ENCODE results near the gene RBMS3.

- TF ChIP-seq EZH2phosphoT487 (IDR thresholded peaks at IDR 0.05; ENCODE audit: borderline replicate concordance, low read depth, low read length): no peak
- no peak for TF ChIP-seq CTCF (conservative IDR thresholded peaks at IDR 0.05; ENCODE audit: low read length)
Observed at GRCh38 chr3:29451920-29452319, 171.0 kb downstream of the RBMS3 start.

Measured in OCI-LY7 (cell line).